Spleen (tissue), 7 donors: Measurements from ENCODE around the gene MXRA7.

Experiments used
- CTCF ChIP-seq, 11 experiments: fragments of 200-600 bp in 7 of 11; fragments of 450-650 bp in 4 of 11; sonication (generic) in 4 of 11; IDR thresholded peaks in 8 of 11; conservative IDR thresholded peaks in 3 of 11; 1 replicate in 7 of 11; 2 replicates in 4 of 11; pipeline versions ENCODE4 v1.4.0 to v1.8.0; 2016 to 2021; ENCODE audit warnings: antibody characterized with exemption in 11 of 11, inconsistent platforms in 4 of 11, mild to moderate bottlenecking in 1 of 11
- POLR2A ChIP-seq, 3 donors: fragments of 450-650 bp; IDR thresholded peaks; one replicate each; pipeline ENCODE4 v1.5.1; 2017; ENCODE audit warnings: antibody characterized with exemption in 3 of 3, mild to moderate bottlenecking in 1 of 3
- POLR2AphosphoS5 ChIP-seq, 3 donors: sonication (generic); formaldehyde crosslinking; IDR thresholded peaks; one replicate each; pipeline ENCODE4 v1.5.1; 2017; ENCODE audit warnings: antibody characterized with exemption in 3 of 3
- donor health status: DM: no; HTN: no; CAD: no; lungs with moderate emphysema.
- donor health status: DM: no; HTN: no; CAD: no.
- donor health status: DM: no; HTN: no; CAD: no.

GRCh38 chr17:76685366-76685765 lies 25.4 kb downstream of the MXRA7 start:
- TF ChIP-seq POLR2A (IDR thresholded peaks at IDR 0.05) (no peak), CTCF (IDR thresholded peaks at IDR 0.05 in 8 of 11, conservative IDR thresholded peaks at IDR 0.05 in 3 of 11) (no peak), POLR2AphosphoS5 (IDR thresholded peaks at IDR 0.05) (no peak)
